NCI-H2227 (cell line): ENCODE data around the gene NPR3.

Experiments
- DNase-seq: peaks from one replicate; lab custom pipeline; 2025; ENCODE audit not compliant: unreplicated experiment; lab: John Stamatoyannopoulos, UW

NPR3 gene

DNA sequence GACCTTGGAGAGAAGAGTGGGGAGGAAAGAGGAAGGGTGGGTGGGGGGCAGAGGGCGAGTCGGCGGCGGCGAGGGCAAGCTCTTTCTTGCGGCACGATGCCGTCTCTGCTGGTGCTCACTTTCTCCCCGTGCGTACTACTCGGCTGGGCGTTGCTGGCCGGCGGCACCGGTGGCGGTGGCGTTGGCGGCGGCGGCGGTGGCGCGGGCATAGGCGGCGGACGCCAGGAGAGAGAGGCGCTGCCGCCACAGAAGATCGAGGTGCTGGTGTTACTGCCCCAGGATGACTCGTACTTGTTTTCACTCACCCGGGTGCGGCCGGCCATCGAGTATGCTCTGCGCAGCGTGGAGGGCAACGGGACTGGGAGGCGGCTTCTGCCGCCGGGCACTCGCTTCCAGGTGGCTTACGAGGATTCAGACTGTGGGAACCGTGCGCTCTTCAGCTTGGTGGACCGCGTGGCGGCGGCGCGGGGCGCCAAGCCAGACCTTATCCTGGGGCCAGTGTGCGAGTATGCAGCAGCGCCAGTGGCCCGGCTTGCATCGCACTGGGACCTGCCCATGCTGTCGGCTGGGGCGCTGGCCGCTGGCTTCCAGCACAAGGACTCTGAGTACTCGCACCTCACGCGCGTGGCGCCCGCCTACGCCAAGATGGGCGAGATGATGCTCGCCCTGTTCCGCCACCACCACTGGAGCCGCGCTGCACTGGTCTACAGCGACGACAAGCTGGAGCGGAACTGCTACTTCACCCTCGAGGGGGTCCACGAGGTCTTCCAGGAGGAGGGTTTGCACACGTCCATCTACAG, 760 bp downstream of the NPR3 start:
- peak; percentile 13 for DNase-seq

- no peak for DNase-seq
These were observed 1.6 kb downstream of the NPR3 start for GRCh38 chr5:32712481-32713360.

DNA sequence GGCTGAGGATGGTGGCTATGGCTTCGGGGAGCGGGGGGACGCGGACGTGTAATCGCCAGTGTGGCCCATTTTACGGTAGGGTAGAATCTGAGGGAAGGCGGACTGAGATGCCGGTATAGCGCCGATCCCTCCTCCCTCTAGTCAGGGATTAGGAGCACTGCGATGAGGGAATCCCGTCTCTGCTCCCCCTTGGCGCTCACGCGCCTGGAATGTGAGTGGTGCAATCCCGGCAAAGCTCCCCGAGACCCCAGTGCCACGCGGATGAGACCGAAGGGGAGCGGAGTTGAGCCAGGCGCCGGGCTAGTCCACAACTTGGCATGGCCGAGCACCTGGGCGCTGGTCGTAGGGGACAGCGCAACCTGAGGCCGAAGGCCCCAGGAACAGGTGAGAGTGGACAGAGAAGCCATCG, 2.2 kb downstream of the NPR3 start:
- DNase-seq = no peak

DNA sequence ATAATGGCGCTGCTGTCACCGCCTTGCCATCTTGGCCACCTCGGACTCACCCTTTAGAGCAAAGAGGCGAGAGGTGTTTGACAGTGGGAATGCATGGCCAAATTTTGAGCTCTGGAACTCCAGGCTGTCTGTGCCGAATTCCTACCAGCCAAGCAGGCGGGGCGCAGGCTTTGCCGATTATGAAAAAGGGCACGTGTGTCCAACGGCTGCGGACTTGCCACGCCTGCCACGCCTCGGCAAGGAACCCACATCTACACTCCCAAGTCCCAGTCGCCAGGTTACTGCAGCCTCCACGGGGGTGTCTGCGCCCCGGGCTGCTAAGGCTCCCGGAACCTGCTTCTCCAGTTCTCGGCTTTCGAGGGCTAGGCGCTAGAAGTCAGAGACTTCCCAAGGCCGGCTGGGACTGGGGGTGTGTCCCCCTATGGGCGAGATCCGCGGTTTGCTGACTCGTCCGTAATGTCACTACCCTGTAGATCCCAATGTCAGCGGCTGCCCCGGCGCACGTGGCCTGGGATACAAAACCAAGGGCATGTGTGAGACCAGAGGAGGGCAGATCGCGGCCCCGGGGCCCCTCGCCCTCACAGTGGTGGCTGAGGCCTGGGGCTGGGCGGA, 2.8 kb downstream of the NPR3 start:
- DNase-seq = peak; percentile 11

DNA sequence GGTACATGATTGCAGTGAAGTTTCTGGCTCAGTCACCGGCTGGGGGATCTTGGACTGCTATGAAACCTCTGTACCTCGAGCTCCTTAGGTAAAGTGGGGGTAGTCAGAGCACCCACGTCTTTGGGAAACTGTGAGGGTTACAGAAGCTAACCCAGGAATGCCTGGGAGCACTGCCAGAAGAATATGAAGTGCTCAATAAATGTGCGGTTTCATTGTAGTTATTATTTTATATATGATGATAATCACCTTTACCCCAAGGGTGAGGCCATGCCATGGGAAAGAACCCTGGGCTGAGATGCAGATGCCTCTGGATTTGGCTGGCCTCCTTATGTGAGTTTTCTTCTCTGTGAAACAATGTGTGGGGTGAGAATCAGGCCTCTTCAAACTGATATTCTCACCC, 3.7 kb downstream of the NPR3 start:
- DNase-seq = no peak

GRCh38 chr5:32720300-32720699, 9.2 kb downstream of the NPR3 start:
- DNase-seq = no peak

GRCh38 chr5:32721626-32722025, 10.5 kb downstream of the NPR3 start:
- DNase-seq = no peak

GRCh38 chr5:32722957-32723356, 11.8 kb downstream of the NPR3 start:
- DNase-seq = no peak

DNA sequence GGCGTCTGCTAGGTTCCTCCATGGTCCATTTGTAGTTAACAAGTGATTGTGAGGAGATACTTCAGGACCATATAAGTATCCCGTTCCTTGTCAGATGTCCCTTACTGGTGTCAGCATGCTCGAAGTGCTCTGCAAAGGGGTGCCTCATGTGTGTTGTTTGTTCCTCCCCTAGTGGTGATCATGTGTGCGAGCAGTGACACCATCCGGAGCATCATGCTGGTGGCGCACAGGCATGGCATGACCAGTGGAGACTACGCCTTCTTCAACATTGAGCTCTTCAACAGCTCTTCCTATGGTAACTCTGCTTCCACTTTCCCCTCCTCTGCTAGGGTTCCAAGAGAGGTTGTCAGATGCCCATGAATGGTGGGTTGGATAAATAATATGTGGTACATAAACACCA, 13.4 kb downstream of the NPR3 start:
- no peak for DNase-seq

- DNase-seq = no peak
These were observed 15.0 kb downstream of the NPR3 start for GRCh38 chr5:32726086-32726557.

GRCh38 chr5:32729651-32730050, 18.5 kb downstream of the NPR3 start:
- no peak for DNase-seq

GRCh38 chr5:32733590-32734340, 22.6 kb downstream of the NPR3 start:
- no peak for DNase-seq

DNA sequence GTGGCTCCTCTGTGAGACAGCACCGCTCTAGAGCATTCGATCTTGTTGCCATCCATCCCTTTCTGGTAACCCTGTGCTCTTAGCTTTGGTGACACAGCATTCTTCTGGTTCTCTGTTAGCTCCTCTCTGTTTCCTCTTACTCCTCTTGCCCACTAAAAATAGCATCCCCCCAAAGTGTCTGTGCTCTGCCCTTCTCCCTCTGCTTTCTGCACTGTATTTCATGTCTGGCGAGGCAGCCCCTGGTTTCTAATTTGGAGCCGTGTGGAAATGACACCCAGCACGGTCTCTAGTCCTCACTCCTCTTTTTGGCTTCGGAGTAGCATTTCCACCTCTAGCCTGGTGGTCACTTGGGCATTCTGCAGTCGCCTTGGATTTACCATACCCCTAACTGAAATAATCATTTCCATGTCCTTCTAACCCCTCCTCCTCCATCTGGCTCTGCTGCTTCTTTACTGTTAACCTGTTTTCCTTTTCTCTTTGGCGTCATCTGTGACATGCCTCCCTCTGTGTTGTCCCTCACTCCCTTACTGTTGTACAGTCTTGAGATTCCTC, 23.8 kb downstream of the NPR3 start:
- DNase-seq = no peak

DNA sequence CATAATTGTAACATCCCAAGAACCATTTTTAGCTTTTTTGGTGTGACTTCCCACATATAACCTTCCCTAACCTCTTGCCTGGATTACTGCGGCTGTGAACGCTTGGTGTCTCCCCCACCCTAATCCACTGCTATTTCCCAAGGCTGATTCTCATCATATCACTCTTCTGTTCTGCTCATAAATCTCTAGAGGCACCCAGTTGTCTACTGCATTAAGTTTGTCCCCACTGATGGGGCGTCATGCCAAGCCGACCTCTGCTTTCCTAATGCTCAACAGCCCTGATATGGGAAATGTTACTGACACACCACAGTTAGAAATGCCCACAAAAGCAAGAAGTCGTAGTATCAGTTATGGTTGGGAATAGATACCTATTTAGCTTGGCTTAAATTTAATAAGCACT, 24.4 kb downstream of the NPR3 start:
- no peak for DNase-seq

DNA sequence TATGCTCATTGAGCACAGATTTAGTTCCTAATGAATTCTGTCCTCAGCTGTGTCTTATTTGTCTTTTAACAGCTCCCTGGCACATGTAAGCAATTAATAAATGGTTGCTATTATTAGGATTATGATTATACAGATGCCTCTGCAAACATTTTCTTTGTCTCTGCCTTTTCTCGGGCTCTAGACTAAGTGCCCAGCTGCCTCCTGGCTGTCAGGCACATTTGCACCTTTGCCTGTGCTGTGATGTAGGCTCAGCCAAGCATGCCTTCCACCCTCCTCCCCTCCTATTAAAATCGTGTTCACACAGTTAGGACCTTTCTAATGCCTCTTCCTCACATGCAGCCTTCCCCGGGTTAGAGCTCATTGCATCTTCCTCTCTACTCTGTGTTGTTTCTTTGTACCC, 25.7 kb downstream of the NPR3 start:
- no peak for DNase-seq

DNA sequence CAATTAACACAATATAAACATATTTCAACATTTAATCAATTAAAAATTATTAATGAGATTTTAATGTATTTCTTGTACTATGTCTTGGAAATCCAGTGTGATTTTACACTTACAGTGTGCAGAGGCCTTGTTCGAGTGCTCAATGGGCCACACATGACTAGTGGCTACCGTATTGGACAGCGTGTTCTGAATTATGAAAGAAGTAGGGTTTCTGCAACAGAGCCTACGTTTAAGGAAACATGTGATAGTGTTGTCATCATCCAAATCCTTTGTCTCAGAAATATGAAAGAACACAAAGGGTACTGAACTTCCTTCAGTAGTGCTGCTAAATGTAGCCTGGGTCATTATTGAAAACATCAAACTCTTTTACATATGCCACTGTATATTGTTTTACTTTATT, 29.5 kb downstream of the NPR3 start:
- DNase-seq = no peak

- DNase-seq = no peak
These were observed 34.2 kb downstream of the NPR3 start for GRCh38 chr5:32745317-32745716.

DNA sequence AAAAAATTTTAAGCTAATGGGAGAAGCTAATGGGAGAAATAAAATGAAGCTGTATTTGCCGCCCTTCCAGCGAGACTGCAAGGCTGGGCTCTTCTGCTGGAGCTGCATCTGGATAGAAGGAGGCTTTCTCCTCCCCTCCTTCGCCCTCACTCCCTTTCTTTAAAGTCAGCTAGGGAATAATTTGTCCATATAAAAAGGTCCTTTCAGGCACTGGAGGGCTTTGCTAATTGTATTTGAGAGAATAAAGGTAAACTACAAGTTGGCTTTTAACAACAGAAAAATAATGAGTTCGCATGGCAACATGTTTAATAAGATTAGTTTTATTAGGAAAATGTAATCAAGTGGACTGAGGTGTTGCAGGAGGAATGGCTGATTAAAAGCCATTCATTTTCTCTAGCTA, 41.3 kb downstream of the NPR3 start:
- DNase-seq = no peak

GRCh38 chr5:32753051-32753450, 41.9 kb downstream of the NPR3 start:
- no peak for DNase-seq

GRCh38 chr5:32753765-32754164, 42.6 kb downstream of the NPR3 start:
- DNase-seq = no peak

DNA sequence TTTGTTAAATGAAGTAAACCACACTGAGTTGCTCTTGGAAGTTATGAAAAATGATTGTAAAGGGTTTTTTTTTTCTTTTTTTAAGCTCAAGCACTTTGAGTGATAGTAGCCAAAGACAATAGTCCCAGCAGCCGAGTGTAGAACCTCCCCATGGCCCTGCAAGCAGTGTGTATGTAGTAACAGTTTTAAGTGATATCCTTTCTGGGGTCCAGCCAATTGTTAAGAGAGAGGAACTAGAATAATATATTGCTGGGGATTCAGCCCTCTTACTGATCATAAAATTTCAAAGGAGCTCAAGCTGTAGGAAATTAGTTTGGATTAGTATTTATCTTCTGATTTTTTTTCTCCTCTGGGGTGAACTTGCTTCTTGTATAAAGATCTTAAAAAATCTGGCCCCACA, 43.2 kb downstream of the NPR3 start:
- no peak for DNase-seq
